ENCODE measurements around the gene TRPV5.

Gene TRPV5

GRCh38 chr7:142870566-142871259, 62.8 kb downstream of the TRPV5 start:
- no peak for TF ChIP-seq CTCF (IDR thresholded peaks at IDR 0.05; ENCODE audit: control insufficient read depth, insufficient read depth, low read depth, low read length, missing control alignments)
- H3K4me3 ChIP-seq (ENCODE audit: control insufficient read depth, low read depth, low read length), result no peak overlapping the region
- DNase-seq (ENCODE audit: low read depth), result no peak

- no peak overlapping the region for H3K4me3 ChIP-seq (ENCODE audit: control insufficient read depth, low read depth, low read length)
- no peak for TF ChIP-seq CTCF (IDR thresholded peaks at IDR 0.05; ENCODE audit: control insufficient read depth, insufficient read depth, low read depth, low read length, missing control alignments)
- no peak for DNase-seq (ENCODE audit: low read depth)
These were observed 63.4 kb downstream of the TRPV5 start for GRCh38 chr7:142870147-142870559.

GRCh38 chr7:142869434-142869833, 64.1 kb downstream of the TRPV5 start:
- no peak overlapping the region for H3K4me3 ChIP-seq (ENCODE audit: control insufficient read depth, low read depth, low read length)
- no peak for TF ChIP-seq CTCF (IDR thresholded peaks at IDR 0.05; ENCODE audit: control insufficient read depth, insufficient read depth, low read depth, low read length, missing control alignments)
- DNase-seq (ENCODE audit: low read depth), result no peak

- no peak for DNase-seq (ENCODE audit: low read depth)
- no peak overlapping the region for H3K4me3 ChIP-seq (ENCODE audit: control insufficient read depth, low read depth, low read length)
- TF ChIP-seq CTCF (IDR thresholded peaks at IDR 0.05; ENCODE audit: control insufficient read depth, insufficient read depth, low read depth, low read length, missing control alignments), result no peak
These were observed 64.5 kb downstream of the TRPV5 start for GRCh38 chr7:142868986-142869415.

GRCh38 chr7:142868188-142868985, 65.2 kb downstream of the TRPV5 start:
- TF ChIP-seq CTCF (IDR thresholded peaks at IDR 0.05; ENCODE audit: control insufficient read depth, insufficient read depth, low read depth, low read length, missing control alignments), result no peak
- no peak for DNase-seq (ENCODE audit: low read depth)
- no peak overlapping the region for H3K4me3 ChIP-seq (ENCODE audit: control insufficient read depth, low read depth, low read length)

- no peak for TF ChIP-seq CTCF (IDR thresholded peaks at IDR 0.05; ENCODE audit: control insufficient read depth, insufficient read depth, low read depth, low read length, missing control alignments)
- DNase-seq (ENCODE audit: low read depth), result no peak
- no peak overlapping the region for H3K4me3 ChIP-seq (ENCODE audit: control insufficient read depth, low read depth, low read length)
These were observed 66.0 kb downstream of the TRPV5 start for GRCh38 chr7:142867398-142868187.

All from AG09309 (cell line).